Measurements from ENCODE around the gene ERC1.

- TF ChIP-seq CTCF (IDR thresholded peaks at IDR 0.05) (no peak), POLR2A (IDR thresholded peaks at IDR 0.05) (no peak), EP300 (IDR thresholded peaks at IDR 0.05; ENCODE audit: low read depth) (no peak), POLR2AphosphoS5 (IDR thresholded peaks at IDR 0.05) (no peak)
Observed at GRCh38 chr12:1510056-1510812, 519.2 kb downstream of the ERC1 start.
